H9 (cell line): ENCODE results near the gene NME8. TPM values are rescaled to one million over a fixed set of nuclear protein-coding genes. Genes with fewer than 3 reads are reported as not detected.

Experiments used
- DNase-seq: peaks from one replicate; pipeline ENCODE4 v3.0.0-alpha.2; 2017
- H2AFZ ChIP-seq: one replicate; pipeline ENCODE4 v1.6.1; 2013; ENCODE audit warnings: mild to moderate bottlenecking, low read length, control low read depth, moderate library complexity
- H2AK5ac ChIP-seq: 2 replicates; pipeline ENCODE4 v1.6.1; 2013; ENCODE audit warnings: low read length, control low read depth, mixed read lengths; ENCODE audit not compliant: insufficient read length
- H2BK120ac ChIP-seq: one replicate; pipeline ENCODE4 v1.6.1; 2013; ENCODE audit warnings: low read depth, mild to moderate bottlenecking, low read length, control low read depth, inconsistent platforms; ENCODE audit not compliant: poor library complexity, severe bottlenecking
- H2BK12ac ChIP-seq: 2 replicates; pipeline ENCODE4 v1.6.1; 2013; ENCODE audit warnings: low read length, control low read depth, mixed read lengths, low read depth; ENCODE audit not compliant: insufficient read length
- H2BK15ac ChIP-seq: 2 replicates; pipeline ENCODE4 v1.6.1; 2013; ENCODE audit warnings: low read depth, low read length, control low read depth
- H2BK20ac ChIP-seq: one replicate; pipeline ENCODE4 v1.6.1; 2013; ENCODE audit warnings: low read depth, mild to moderate bottlenecking, low read length, control low read depth, inconsistent platforms; ENCODE audit not compliant: poor library complexity, severe bottlenecking
- H2BK5ac ChIP-seq: 2 replicates; pipeline ENCODE4 v1.6.1; 2013; ENCODE audit warnings: low read length, control low read depth, mixed read lengths; ENCODE audit not compliant: insufficient read length
- H3K14ac ChIP-seq: 2 replicates; pipeline ENCODE4 v1.6.1; 2013; ENCODE audit warnings: low read length, control low read depth; ENCODE audit not compliant: insufficient read depth
- H3K18ac ChIP-seq: 2 replicates; pipeline ENCODE4 v1.6.1; 2013; ENCODE audit warnings: low read depth, mild to moderate bottlenecking, mixed read lengths, low read length, control low read depth; ENCODE audit not compliant: insufficient read length
- H3K23ac ChIP-seq: 2 replicates; pipeline ENCODE4 v1.6.1; 2013; ENCODE audit warnings: low read length, control low read depth, mixed read lengths, low read depth; ENCODE audit not compliant: insufficient read length
- H3K23me2 ChIP-seq: 2 replicates; pipeline ENCODE4 v1.6.1; 2013; ENCODE audit warnings: low read depth, mild to moderate bottlenecking, mixed read lengths, low read length, control low read depth; ENCODE audit not compliant: insufficient read length, poor library complexity, severe bottlenecking
- H3K27ac ChIP-seq: 2 replicates; pipeline ENCODE4 v1.5.1; 2013; ENCODE audit warnings: low read length, control low read depth, mixed read lengths, low read depth; ENCODE audit not compliant: insufficient read length
- H3K27me3 ChIP-seq: 2 replicates; pipeline ENCODE4 v1.6.1; 2013; ENCODE audit warnings: low read length, control low read depth, inconsistent platforms; ENCODE audit not compliant: insufficient read depth
- H3K4ac ChIP-seq: 2 replicates; pipeline ENCODE4 v1.6.1; 2013; ENCODE audit warnings: low read depth, mild to moderate bottlenecking, control low read depth, inconsistent platforms, low read length, moderate library complexity
- H3K4me1 ChIP-seq: 2 replicates; pipeline ENCODE4 v1.6.1; 2013; ENCODE audit warnings: low read length, control low read depth, inconsistent platforms; ENCODE audit not compliant: insufficient read depth
- H3K4me2 ChIP-seq: 2 replicates; pipeline ENCODE4 v1.6.1; 2013; ENCODE audit warnings: low read length, control low read depth, mixed read lengths; ENCODE audit not compliant: insufficient read length, insufficient read depth
- H3K56ac ChIP-seq: 2 replicates; pipeline ENCODE4 v1.6.1; 2013; ENCODE audit warnings: low read depth, mild to moderate bottlenecking, mixed read lengths, low read length, control low read depth; ENCODE audit not compliant: insufficient read length
- H3K79me1 ChIP-seq: 2 replicates; pipeline ENCODE4 v1.6.1; 2013; ENCODE audit warnings: low read depth, mild to moderate bottlenecking, moderate library complexity, low read length, control low read depth, inconsistent platforms; ENCODE audit not compliant: insufficient read depth, poor library complexity, severe bottlenecking
- H3K79me2 ChIP-seq: 2 replicates; pipeline ENCODE4 v1.6.1; 2013; ENCODE audit warnings: low read length, control low read depth, inconsistent platforms; ENCODE audit not compliant: insufficient read depth
- H3K9ac ChIP-seq: 2 replicates; pipeline ENCODE4 v1.6.1; 2013; ENCODE audit warnings: low read length, control low read depth, mixed read lengths; ENCODE audit not compliant: insufficient read length; ENCODE audit errors: extremely low read depth
- H3K9me3 ChIP-seq: one replicate; pipeline ENCODE4 v1.6.1; 2013; ENCODE audit warnings: low read depth, low read length, inconsistent platforms; ENCODE audit not compliant: control insufficient read depth
- H3T11ph ChIP-seq: one replicate; pipeline ENCODE4 v1.6.1; 2013; ENCODE audit warnings: mild to moderate bottlenecking, low read length, control low read depth, inconsistent platforms
- H4K20me1 ChIP-seq: one replicate; pipeline ENCODE4 v1.6.1; 2013; ENCODE audit not compliant: control insufficient read depth, insufficient read length, insufficient read depth
- H4K5ac ChIP-seq: 2 replicates; pipeline ENCODE4 v1.6.1; 2013; ENCODE audit warnings: low read depth, mild to moderate bottlenecking, mixed read lengths, low read length, control low read depth; ENCODE audit not compliant: insufficient read length
- H4K8ac ChIP-seq: replicated peaks from 2 replicates; pipeline ENCODE4 v1.6.1; 2013; ENCODE audit warnings: low read length, control low read depth, mixed read lengths, low read depth; ENCODE audit not compliant: insufficient read length
- H4K91ac ChIP-seq: 2 replicates; pipeline ENCODE4 v1.6.1; 2013; ENCODE audit warnings: low read depth, mild to moderate bottlenecking, moderate library complexity, mixed read lengths, low read length, control low read depth; ENCODE audit not compliant: insufficient read length
- H3K27ac Mint-ChIP-seq, 3 experiments: 2 replicates in 2 of 3; 3 replicates in 1 of 3; pipeline ENCODE4 v1.8.0; 2020 to 2021; ENCODE audit warnings: mixed read lengths in 3 of 3, mild to moderate bottlenecking in 1 of 3, moderate library complexity in 1 of 3
- H3K27me3 Mint-ChIP-seq: 2 replicates; pipeline ENCODE4 v1.8.0; 2021; ENCODE audit warnings: low read depth, mild to moderate bottlenecking, moderate library complexity, mixed read lengths
- H3K36me3 Mint-ChIP-seq, 3 experiments: 2 replicates in 2 of 3; 3 replicates in 1 of 3; pipeline ENCODE4 v1.8.0; 2020 to 2021; ENCODE audit warnings: low read depth in 3 of 3, mixed read lengths in 3 of 3; ENCODE audit not compliant: insufficient read depth in 1 of 3
- H3K4me1 Mint-ChIP-seq, 2 experiments: 2 replicates each; pipeline ENCODE4 v1.8.0; 2020; ENCODE audit warnings: mixed read lengths in 2 of 2
- H3K4me3 Mint-ChIP-seq, 2 experiments: 2 replicates in 1 of 2; 3 replicates in 1 of 2; pipeline ENCODE4 v1.8.0; 2020 to 2021; ENCODE audit warnings: mild to moderate bottlenecking in 2 of 2, mixed read lengths in 2 of 2, moderate library complexity in 1 of 2
- H3K9me3 Mint-ChIP-seq, 2 experiments: 2 replicates in 1 of 2; 3 replicates in 1 of 2; pipeline ENCODE4 v1.8.0; 2020; ENCODE audit warnings: mild to moderate bottlenecking in 2 of 2, mixed read lengths in 2 of 2, moderate library complexity in 1 of 2
- WGBS: extraction: QIAGEN DNeasy Blood & Tissue Kit; methylation state at CpG from one replicate; pipeline ENCODE4 v1.1.7; 2013; ENCODE audit warnings: missing lambda C conversion rate, low lambda C conversion rate, mixed read lengths; ENCODE audit not compliant: insufficient read length; ENCODE audit errors: extremely low coverage; 5-methylcytosine and 5-hydroxymethylcytosine counted together
- total RNA-seq: library from RNA; stranded (reverse); gene quantifications from 2 replicates; pipeline ENCODE4 v1.2.1, GENCODE V29; 2021
- TF ChIP-seq, protein P1 (sequence below): fragments of 200-600 bp; sonication (generic); conservative IDR thresholded peaks from 3 replicates; pipeline ENCODE4 v1.8.0; 2021; ENCODE audit warnings: antibody characterized with exemption, mild to moderate bottlenecking

NME8 gene
- total RNA-seq, 1 experiment from 2014 or later: 0.33 TPM

DNA sequence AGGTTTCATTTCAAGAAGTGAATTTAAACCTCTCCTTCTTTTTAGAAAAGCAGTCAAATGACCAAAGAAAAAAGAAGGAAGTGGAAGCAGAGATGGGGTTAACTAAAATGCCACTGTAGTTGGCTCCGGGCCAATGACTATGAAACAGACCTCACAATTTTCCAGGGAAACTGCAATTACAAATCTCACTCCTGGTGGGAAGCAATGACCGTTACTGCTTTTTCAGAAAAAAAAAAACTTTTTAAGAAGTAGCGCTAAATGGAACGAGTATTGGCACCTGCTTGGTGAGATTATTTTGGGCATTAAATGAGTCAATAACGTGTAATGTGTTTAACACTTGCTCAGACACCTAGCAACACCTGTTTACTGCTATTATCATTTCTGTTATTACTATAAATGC, 67.0 kb downstream of the NME8 start:
- Mint-ChIP-seq H3K27ac (no peak overlapping the region), H3K27me3 (peaks cover 72% of the 10 kb centered on the region), H3K4me3 (peak overlapping the region in 1 of 2 experiments; percentile 63; a peak in 1 of 5 replicates), H3K4me1 (peaks cover 11 to 15% of the 10 kb centered on the region in 2 experiments), H3K9me3 (no peaks in the 10 kb centered on the region), H3K36me3 (no peaks in the 10 kb centered on the region)
- no peak overlapping the region for H3K56ac ChIP-seq
- H4K20me1 ChIP-seq: no peaks in the 10 kb centered on the region
- no peak overlapping the region for H2AFZ ChIP-seq
- TF ChIP-seq, protein P1, sequence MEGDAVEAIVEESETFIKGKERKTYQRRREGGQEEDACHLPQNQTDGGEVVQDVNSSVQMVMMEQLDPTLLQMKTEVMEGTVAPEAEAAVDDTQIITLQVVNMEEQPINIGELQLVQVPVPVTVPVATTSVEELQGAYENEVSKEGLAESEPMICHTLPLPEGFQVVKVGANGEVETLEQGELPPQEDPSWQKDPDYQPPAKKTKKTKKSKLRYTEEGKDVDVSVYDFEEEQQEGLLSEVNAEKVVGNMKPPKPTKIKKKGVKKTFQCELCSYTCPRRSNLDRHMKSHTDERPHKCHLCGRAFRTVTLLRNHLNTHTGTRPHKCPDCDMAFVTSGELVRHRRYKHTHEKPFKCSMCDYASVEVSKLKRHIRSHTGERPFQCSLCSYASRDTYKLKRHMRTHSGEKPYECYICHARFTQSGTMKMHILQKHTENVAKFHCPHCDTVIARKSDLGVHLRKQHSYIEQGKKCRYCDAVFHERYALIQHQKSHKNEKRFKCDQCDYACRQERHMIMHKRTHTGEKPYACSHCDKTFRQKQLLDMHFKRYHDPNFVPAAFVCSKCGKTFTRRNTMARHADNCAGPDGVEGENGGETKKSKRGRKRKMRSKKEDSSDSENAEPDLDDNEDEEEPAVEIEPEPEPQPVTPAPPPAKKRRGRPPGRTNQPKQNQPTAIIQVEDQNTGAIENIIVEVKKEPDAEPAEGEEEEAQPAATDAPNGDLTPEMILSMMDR: no peak
- H3K18ac ChIP-seq: no peak overlapping the region
- H4K8ac ChIP-seq: no peak overlapping the region
- H2BK15ac ChIP-seq: no peak overlapping the region
- H3K9ac ChIP-seq: no peak overlapping the region
- H3K9me3 ChIP-seq: no peaks in the 10 kb centered on the region
- H3K79me1 ChIP-seq: no peaks in the 10 kb centered on the region
- no CpG with 5 or more reads among the region's 5 CpGs for WGBS
- no peak overlapping the region for H2AK5ac ChIP-seq
- no peak overlapping the region for H2BK20ac ChIP-seq
- H3K4me2 ChIP-seq: no peak overlapping the region
- H3K4me1 ChIP-seq: no peaks in the 10 kb centered on the region
- peaks cover 10% of the 10 kb centered on the region for H3K23me2 ChIP-seq
- no peak overlapping the region for H2BK5ac ChIP-seq
- DNase-seq: no peak
- H4K91ac ChIP-seq: no peak overlapping the region
- H3K27ac ChIP-seq: no peak overlapping the region
- H2BK120ac ChIP-seq: no peak overlapping the region
- no peak overlapping the region for H4K5ac ChIP-seq
- no peak overlapping the region for H2BK12ac ChIP-seq
- H3K27me3 ChIP-seq: peaks cover 12% of the 10 kb centered on the region; the same call in 1 of the 2 replicates
- H3T11ph ChIP-seq: no peak overlapping the region
- H3K14ac ChIP-seq: no peak overlapping the region
- H3K23ac ChIP-seq: no peak overlapping the region
- no peak overlapping the region for H3K4ac ChIP-seq
- H3K79me2 ChIP-seq: no peaks in the 10 kb centered on the region
